GM12878 (cell line): ENCODE data around the gene NBPF9.
"Not testable (repeated sequence)": the region's sequence is repeated elsewhere in the genome, so short reads cannot be mapped to it uniquely, and the experiment has no call there.

Experiments used
- NFIC ChIP-seq: IDR thresholded peaks from 2 replicates; pipeline ENCODE4 v1.6.1; 2012; ENCODE audit warnings: low read depth, mild to moderate bottlenecking, inconsistent platforms, low read length, moderate library complexity
- POLR2A ChIP-seq: IDR thresholded peaks from 2 replicates; pipeline ENCODE4 v1.6.1; 2011; ENCODE audit warnings: low read depth, mild to moderate bottlenecking, low read length
- POLR2AphosphoS5 ChIP-seq: IDR thresholded peaks from 2 replicates; pipeline ENCODE4 v1.6.1; 2011; ENCODE audit warnings: mild to moderate bottlenecking, low read length, inconsistent platforms
- RFX5 ChIP-seq: IDR thresholded peaks from 2 replicates; pipeline ENCODE4 v1.6.1; 2011; ENCODE audit warnings: low read depth, low read length, improper control_type of control experiment
- TF ChIP-seq, protein P1 (sequence below), 3 experiments: IDR thresholded peaks in 2 of 3; conservative IDR thresholded peaks in 1 of 3; 2 replicates each; pipeline ENCODE4 v1.5.1; 2011; ENCODE audit warnings: low read depth in 3 of 3, low read length in 3 of 3, mild to moderate bottlenecking in 3 of 3, control low read depth in 2 of 3, moderate library complexity in 2 of 3, inconsistent platforms in 1 of 3, mixed read lengths in 1 of 3; ENCODE audit not compliant: control insufficient read depth in 2 of 3, insufficient read depth in 1 of 3; ENCODE audit errors: extremely low read depth in 1 of 3
- TF ChIP-seq, protein P2 (sequence below): fragments of 450-650 bp; IDR thresholded peaks from 2 replicates; pipeline ENCODE4 v1.6.1; 2018; ENCODE audit warnings: borderline replicate concordance, mild to moderate bottlenecking; ENCODE audit not compliant: partially characterized antibody
- TF ChIP-seq, protein P3 (sequence below): IDR thresholded peaks from 2 replicates; pipeline ENCODE4 v1.6.1; 2012; ENCODE audit warnings: mild to moderate bottlenecking, low read depth, low read length

DNA sequence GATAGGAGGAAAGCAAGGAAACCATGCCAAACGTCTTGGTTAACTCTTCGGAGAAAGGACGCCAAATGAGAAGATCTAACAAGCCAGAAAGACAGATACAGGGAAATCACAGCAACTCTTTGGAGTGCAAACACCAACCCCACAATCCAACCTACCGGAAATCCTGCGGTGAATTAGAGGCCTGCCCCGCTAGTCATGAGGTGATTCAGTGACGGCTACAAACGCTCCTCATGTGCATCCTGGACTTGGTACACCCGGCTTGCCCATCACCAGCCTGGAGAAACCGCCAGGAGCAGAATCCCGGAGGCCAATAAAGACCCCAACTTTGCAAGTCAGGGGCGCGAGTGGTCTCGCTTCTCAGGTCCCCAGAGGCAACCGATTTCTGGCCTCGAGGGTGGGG is 777 bp downstream of the NBPF9 start:
- TF ChIP-seq POLR2AphosphoS5, NFIC, POLR2A, RFX5: not testable (repeated sequence)
- TF ChIP-seq, protein P1, sequence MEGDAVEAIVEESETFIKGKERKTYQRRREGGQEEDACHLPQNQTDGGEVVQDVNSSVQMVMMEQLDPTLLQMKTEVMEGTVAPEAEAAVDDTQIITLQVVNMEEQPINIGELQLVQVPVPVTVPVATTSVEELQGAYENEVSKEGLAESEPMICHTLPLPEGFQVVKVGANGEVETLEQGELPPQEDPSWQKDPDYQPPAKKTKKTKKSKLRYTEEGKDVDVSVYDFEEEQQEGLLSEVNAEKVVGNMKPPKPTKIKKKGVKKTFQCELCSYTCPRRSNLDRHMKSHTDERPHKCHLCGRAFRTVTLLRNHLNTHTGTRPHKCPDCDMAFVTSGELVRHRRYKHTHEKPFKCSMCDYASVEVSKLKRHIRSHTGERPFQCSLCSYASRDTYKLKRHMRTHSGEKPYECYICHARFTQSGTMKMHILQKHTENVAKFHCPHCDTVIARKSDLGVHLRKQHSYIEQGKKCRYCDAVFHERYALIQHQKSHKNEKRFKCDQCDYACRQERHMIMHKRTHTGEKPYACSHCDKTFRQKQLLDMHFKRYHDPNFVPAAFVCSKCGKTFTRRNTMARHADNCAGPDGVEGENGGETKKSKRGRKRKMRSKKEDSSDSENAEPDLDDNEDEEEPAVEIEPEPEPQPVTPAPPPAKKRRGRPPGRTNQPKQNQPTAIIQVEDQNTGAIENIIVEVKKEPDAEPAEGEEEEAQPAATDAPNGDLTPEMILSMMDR (IDR thresholded peaks at IDR 0.05 in 2 of 3, conservative IDR thresholded peaks at IDR 0.05 in 1 of 3; ENCODE audit: control insufficient read depth in 2 of 3, extremely low read depth in 1 of 3, insufficient read depth in 1 of 3, low read depth in 3 of 3, low read length in 3 of 3): not testable (repeated sequence)
- TF ChIP-seq, protein P2, sequence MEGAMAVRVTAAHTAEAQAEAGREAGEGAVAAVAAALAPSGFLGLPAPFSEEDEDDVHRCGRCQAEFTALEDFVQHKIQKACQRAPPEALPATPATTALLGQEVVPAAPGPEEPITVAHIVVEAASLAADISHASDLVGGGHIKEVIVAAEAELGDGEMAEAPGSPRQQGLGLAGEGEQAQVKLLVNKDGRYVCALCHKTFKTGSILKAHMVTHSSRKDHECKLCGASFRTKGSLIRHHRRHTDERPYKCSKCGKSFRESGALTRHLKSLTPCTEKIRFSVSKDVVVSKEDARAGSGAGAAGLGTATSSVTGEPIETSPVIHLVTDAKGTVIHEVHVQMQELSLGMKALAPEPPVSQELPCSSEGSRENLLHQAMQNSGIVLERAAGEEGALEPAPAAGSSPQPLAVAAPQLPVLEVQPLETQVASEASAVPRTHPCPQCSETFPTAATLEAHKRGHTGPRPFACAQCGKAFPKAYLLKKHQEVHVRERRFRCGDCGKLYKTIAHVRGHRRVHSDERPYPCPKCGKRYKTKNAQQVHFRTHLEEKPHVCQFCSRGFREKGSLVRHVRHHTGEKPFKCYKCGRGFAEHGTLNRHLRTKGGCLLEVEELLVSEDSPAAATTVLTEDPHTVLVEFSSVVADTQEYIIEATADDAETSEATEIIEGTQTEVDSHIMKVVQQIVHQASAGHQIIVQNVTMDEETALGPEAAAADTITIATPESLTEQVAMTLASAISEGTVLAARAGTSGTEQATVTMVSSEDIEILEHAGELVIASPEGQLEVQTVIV: not testable (repeated sequence)
- TF ChIP-seq, protein P3, sequence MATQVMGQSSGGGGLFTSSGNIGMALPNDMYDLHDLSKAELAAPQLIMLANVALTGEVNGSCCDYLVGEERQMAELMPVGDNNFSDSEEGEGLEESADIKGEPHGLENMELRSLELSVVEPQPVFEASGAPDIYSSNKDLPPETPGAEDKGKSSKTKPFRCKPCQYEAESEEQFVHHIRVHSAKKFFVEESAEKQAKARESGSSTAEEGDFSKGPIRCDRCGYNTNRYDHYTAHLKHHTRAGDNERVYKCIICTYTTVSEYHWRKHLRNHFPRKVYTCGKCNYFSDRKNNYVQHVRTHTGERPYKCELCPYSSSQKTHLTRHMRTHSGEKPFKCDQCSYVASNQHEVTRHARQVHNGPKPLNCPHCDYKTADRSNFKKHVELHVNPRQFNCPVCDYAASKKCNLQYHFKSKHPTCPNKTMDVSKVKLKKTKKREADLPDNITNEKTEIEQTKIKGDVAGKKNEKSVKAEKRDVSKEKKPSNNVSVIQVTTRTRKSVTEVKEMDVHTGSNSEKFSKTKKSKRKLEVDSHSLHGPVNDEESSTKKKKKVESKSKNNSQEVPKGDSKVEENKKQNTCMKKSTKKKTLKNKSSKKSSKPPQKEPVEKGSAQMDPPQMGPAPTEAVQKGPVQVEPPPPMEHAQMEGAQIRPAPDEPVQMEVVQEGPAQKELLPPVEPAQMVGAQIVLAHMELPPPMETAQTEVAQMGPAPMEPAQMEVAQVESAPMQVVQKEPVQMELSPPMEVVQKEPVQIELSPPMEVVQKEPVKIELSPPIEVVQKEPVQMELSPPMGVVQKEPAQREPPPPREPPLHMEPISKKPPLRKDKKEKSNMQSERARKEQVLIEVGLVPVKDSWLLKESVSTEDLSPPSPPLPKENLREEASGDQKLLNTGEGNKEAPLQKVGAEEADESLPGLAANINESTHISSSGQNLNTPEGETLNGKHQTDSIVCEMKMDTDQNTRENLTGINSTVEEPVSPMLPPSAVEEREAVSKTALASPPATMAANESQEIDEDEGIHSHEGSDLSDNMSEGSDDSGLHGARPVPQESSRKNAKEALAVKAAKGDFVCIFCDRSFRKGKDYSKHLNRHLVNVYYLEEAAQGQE: not testable (repeated sequence)
